Sigmoid colon (tissue), 4 donors: ENCODE data around the gene FOXP1.

Source experiments
- CTCF ChIP-seq, 4 experiments: fragments of 450-650 bp in 3 of 4; fragments of 200-600 bp in 1 of 4; IDR thresholded peaks; one replicate each; pipeline ENCODE4 v1.5.1; 2016 to 2019; ENCODE audit warnings: antibody characterized with exemption in 4 of 4, mild to moderate bottlenecking in 3 of 4, moderate library complexity in 2 of 4
- EP300 ChIP-seq, 4 donors: sonication (generic); formaldehyde crosslinking; IDR thresholded peaks; one replicate each; pipeline ENCODE4 v1.6.1; 2017; ENCODE audit warnings: antibody characterized with exemption in 4 of 4
- POLR2A ChIP-seq, 2 donors: fragments of 450-650 bp; IDR thresholded peaks; one replicate each; pipeline ENCODE4 v1.6.1; 2016; ENCODE audit warnings: antibody characterized with exemption in 2 of 2, mild to moderate bottlenecking in 2 of 2, moderate library complexity in 2 of 2
- POLR2AphosphoS5 ChIP-seq, 4 donors: sonication (generic); formaldehyde crosslinking; IDR thresholded peaks; one replicate each; pipeline ENCODE4 v1.6.1; 2017; ENCODE audit warnings: antibody characterized with exemption in 4 of 4

- TF ChIP-seq POLR2AphosphoS5 (IDR thresholded peaks at IDR 0.05) (no peak), CTCF (IDR thresholded peaks at IDR 0.05) (no peak), POLR2A (IDR thresholded peaks at IDR 0.05) (no peak), EP300 (IDR thresholded peaks at IDR 0.05) (no peak)
Measured at GRCh38 chr3:71060536-71060935, 523.0 kb downstream of the FOXP1 start.
